Measurements from ENCODE around the gene ZNF670. TPM values are rescaled to one million over a fixed set of nuclear protein-coding genes. Genes with fewer than 3 reads are reported as not detected.

ZNF670 gene
- total RNA-seq, 1 experiment from 2014 or later, result 13.9 TPM

GRCh38 chr1:247105966-247106365 is 27.4 kb upstream of the ZNF670 start:
- no peak overlapping the region for H4K5ac ChIP-seq (ENCODE audit: insufficient read length, low read depth, low read length)
- H2BK15ac ChIP-seq (ENCODE audit: low read depth, low read length), result no peak overlapping the region
- peaks cover 10% of the 10 kb centered on the region; the same call in 1 of the 2 replicates for H3K79me2 ChIP-seq (ENCODE audit: insufficient read depth, low read length)
- H3T11ph ChIP-seq (ENCODE audit: low read length), result no peak overlapping the region
- no peak for DNase-seq
- Mint-ChIP-seq H3K27me3 (ENCODE audit: low read depth) (peaks cover 25% of the 10 kb centered on the region), H3K27ac (peak overlapping the region in 1 of 3 experiments; percentile 32; a peak in 1 of 7 replicates), H3K9me3 (peaks cover 4 to 10% of the 10 kb centered on the region in 2 experiments; a peak in 4 of 5 replicates), H3K36me3 (ENCODE audit: insufficient read depth in 1 of 3, low read depth in 3 of 3) (peaks cover 16 to 24% (median 20%) of the 10 kb centered on the region in 3 experiments), H3K4me1 (peaks cover 24 to 26% of the 10 kb centered on the region in 2 experiments), H3K4me3 (no peak overlapping the region)
- H3K18ac ChIP-seq (ENCODE audit: insufficient read length, low read depth, low read length), result no peak overlapping the region
- H2BK5ac ChIP-seq (ENCODE audit: insufficient read length, low read length), result no peak overlapping the region
- no peak overlapping the region for H3K4ac ChIP-seq (ENCODE audit: low read depth, low read length)
- H3K14ac ChIP-seq (ENCODE audit: insufficient read depth, low read length), result no peak overlapping the region
- no peak overlapping the region for H4K8ac ChIP-seq (replicated peaks; ENCODE audit: insufficient read length, low read depth, low read length)
- peaks cover 6% of the 10 kb centered on the region; the same call in 1 of the 2 replicates for H3K4me1 ChIP-seq (ENCODE audit: insufficient read depth, low read length)
- H3K4me2 ChIP-seq (ENCODE audit: insufficient read depth, insufficient read length, low read length), result no peak overlapping the region
- no peak overlapping the region for H4K91ac ChIP-seq (ENCODE audit: insufficient read length, low read depth, low read length)
- H3K56ac ChIP-seq (ENCODE audit: insufficient read length, low read depth, low read length), result no peak overlapping the region
- H3K23me2 ChIP-seq (ENCODE audit: insufficient read length, low read depth, low read length, poor library complexity, severe bottlenecking), result peaks cover 4% of the 10 kb centered on the region
- WGBS (ENCODE audit: extremely low coverage, insufficient read length, low lambda C conversion rate), result no CpG with 5 or more reads among the region's 15 CpGs
- no peak overlapping the region for H3K9ac ChIP-seq (ENCODE audit: extremely low read depth, insufficient read length, low read length)
- peaks cover 4% of the 10 kb centered on the region; the same call in 1 of the 2 replicates for H3K27me3 ChIP-seq (ENCODE audit: insufficient read depth, low read length)
- H2AK5ac ChIP-seq (ENCODE audit: insufficient read length, low read length), result no peak overlapping the region
- peaks cover 1% of the 10 kb centered on the region for H3K9me3 ChIP-seq (ENCODE audit: control insufficient read depth, low read depth, low read length)
- H2BK12ac ChIP-seq (ENCODE audit: insufficient read length, low read depth, low read length), result no peak overlapping the region
- no peak for TF ChIP-seq CTCF (conservative IDR thresholded peaks at IDR 0.05)
- no peak overlapping the region for H2BK20ac ChIP-seq (ENCODE audit: low read depth, low read length, poor library complexity, severe bottlenecking)
- H2BK120ac ChIP-seq (ENCODE audit: low read depth, low read length, poor library complexity, severe bottlenecking), result no peak overlapping the region
- no peaks in the 10 kb centered on the region for H4K20me1 ChIP-seq (ENCODE audit: control insufficient read depth, insufficient read depth, insufficient read length)
- H3K79me1 ChIP-seq (ENCODE audit: insufficient read depth, low read depth, low read length, poor library complexity, severe bottlenecking), result no peaks in the 10 kb centered on the region
- H3K23ac ChIP-seq (ENCODE audit: insufficient read length, low read depth, low read length), result no peak overlapping the region
- no peak overlapping the region for H2AFZ ChIP-seq (ENCODE audit: low read length)
- H3K27ac ChIP-seq (ENCODE audit: insufficient read length, low read depth, low read length), result no peak overlapping the region
